GM04504 (cell line): Measurements from ENCODE around the gene C9orf50.
A peak's percentile ranks its signal among the peaks of the same experiment; 100 is the strongest.
"Not testable (repeated sequence)": the region's sequence is repeated elsewhere in the genome, so short reads cannot be mapped to it uniquely, and the experiment has no call there.

Experiments
- DNase-seq: peaks from one replicate; pipeline ENCODE4 v3.0.0-alpha.2; 2012; ENCODE audit warnings: low read depth

Gene C9orf50

DNA sequence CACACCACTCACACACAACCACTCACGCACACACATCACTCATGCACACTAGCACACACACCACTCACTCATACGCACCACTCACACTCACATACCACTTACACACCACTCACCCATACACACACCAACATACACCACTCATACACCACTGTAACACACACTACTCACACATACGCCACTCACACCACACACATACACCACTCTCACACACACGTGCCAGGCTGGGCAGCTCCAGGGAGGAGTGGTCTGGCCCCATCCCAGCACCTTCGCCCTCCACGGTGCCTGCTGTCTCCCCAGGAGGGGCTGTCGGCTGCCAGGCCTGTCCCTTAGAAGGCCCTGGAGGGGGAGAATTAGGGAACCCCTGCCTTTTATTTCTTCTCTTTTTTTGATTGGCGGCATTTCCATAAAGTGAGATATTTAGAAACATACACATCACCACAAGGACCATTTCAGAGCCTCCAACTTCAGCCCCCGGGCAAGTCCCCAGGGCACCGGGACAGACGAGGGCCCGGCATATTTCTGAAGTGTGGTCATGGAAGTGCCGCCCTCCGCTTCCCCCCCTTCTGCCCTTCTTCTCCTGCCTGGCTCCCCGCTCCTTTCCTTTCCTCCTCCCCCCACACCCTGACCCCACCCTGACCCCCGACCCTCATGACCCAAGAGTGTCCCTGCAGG lies 27.3 kb upstream of the C9orf50 start:
- no peak for DNase-seq

DNA sequence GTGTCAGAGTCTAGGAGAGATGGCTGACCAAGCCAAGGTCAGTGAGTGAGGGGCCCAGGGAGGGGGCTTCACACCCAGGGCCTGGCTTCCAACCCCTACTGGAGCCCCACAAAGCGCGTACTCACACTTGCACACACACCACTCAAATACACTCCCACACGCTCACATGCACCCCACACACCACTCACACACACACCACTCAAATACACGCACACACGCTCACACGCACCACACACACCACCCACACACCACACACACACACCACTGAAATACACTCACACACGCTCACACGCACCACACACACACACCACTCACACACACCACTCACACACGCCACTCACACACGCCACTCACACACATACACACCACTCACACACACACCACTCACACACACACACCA lies 26.7 kb upstream of the C9orf50 start:
- DNase-seq = no peak

DNA sequence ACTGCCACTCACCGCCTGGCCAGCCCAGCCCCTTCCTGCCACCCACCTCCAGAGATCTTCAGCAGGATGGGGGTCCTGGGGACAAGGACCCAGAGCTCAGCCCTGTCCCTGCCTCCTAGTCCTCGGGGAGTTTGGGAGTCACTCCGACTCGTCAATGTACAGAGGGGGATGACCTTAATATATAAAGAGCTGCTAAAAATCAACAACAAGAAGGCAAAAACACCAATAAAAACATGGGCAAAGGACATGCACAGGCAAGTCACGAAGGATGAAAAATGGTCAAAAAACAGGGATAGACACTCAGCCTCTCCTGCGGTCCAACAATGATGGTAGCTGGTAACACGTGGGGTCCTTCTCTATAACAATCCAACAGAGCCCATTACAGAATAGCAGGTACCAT lies 25.8 kb upstream of the C9orf50 start:
- DNase-seq = no peak

DNA sequence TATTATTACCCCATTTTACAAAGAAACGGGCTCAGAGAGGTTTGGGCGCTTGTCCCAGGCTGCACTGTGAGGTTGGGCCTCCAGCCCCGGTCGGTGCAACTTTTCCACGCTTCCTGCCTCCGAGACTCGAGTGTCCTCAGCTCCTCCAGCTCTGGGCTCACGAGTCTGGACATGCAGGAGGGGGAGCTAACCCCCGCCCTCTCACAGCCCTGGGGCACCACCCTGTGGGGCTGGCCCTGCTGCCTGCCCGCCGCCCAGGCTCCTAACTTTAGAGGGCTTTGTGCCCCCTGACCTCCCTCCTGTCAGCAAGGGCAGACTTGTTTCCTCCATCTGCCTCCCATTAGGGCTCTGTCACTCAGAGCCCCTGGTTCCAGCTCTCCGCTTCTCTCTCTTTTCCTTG lies 25.4 kb upstream of the C9orf50 start:
- no peak for DNase-seq

DNA sequence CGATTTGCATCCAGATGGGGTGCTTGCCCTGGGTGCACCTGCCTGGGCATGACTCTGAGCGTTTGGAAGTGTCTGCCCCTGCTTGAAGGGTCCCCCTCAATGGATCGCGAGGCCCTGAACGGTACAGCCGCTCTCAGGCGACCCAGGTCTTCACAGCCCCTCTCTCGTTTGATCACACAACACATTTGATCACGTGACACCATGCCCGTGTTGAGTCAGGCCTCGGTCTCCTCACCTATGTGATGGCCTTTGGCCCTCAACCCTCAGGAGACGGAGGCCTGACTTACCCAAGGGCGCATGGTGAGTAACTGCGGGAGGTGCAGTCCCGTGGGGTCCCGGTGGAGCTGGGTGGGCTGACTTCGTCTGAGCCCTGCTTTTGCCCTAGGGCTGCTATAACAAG lies 24.0 kb upstream of the C9orf50 start:
- DNase-seq = no peak

DNA sequence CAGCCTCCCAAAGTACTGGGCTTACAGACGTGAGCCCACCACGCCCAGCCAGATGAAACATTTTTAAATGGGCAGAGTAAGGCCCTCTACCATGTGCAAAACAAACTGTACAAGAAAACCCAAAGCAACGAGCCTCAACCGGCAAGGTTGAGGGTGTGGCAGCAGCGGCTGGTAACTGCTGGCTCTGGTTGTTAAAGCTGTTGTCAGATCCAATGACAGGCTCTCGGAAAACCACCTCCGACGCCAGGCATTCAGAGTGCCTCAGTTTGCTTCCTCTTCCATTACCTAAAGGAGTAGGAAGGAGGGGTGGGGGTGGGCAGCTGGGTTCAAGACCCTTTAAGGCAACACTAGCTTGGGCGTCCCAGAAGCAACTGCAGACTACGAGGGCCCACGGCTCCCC lies 23.5 kb upstream of the C9orf50 start:
- no peak for DNase-seq

DNA sequence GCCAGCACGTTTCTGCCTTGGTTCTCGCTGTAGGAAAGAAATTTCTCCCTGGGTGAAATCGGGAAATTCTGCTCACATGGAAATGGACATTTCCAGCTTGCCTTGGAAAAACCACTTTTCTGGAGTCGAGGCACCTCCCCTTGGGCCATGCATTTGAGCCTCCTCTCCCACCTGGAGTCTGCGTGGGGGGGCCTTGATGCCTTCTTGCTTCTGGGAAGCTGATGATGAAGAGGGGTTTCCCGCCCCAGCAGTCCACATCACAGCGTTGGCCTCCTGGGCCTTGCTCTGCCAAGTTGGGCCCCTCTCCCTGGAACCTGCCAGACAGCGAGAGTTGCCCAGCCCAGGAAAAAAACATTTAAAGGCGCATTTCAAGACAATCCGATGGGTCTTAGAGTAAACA lies 22.8 kb upstream of the C9orf50 start:
- no peak for DNase-seq

DNA sequence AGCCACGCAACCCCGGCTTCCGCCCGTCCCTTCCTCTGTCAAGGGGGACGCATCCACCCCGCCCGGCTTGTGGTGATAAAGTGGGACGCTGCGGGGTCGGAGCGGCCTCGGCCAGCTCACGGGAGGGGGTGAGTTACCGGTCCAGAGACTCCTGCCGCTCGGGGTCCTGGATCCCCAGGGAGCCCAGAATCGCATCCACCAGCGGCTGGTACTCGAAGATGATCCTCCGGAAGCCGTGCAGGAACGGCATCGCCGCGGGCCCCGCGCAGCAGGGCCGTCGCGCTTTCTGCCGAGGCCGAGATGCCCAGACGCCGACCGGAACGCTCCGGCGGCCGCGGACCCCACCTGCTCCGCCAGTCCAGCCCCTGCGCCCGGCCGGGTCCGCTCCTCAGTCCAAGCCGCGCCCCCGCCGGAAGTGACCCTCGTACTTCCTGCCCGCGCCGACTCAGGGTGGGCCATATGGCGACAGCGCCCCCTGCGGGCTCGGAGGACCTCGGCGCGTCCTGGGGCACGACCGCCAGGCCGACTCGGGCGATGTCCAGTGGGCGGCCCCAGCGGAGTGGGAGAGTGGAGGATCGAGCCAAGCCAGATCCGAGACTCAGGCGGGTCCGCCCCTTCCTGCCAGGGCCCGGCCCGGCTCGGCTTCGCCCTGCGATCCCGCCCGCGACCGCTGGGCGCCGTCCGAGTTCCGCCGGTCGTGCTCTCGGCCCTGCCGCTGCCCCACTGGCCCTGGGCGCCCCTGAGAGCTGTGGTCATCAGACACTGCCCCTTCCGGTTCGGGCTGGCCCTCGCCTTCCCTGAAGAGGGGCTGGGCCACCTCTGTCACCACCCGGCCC lies 21.1 kb upstream of the C9orf50 start, which contains the start of gene ASB6:
TSS of gene ASB6 (minus strand) at position 402 of the 836 bp plus-strand sequence. CDS start at position 250, 152 bp downstream.
- DNase-seq = peak; percentile 95

DNA sequence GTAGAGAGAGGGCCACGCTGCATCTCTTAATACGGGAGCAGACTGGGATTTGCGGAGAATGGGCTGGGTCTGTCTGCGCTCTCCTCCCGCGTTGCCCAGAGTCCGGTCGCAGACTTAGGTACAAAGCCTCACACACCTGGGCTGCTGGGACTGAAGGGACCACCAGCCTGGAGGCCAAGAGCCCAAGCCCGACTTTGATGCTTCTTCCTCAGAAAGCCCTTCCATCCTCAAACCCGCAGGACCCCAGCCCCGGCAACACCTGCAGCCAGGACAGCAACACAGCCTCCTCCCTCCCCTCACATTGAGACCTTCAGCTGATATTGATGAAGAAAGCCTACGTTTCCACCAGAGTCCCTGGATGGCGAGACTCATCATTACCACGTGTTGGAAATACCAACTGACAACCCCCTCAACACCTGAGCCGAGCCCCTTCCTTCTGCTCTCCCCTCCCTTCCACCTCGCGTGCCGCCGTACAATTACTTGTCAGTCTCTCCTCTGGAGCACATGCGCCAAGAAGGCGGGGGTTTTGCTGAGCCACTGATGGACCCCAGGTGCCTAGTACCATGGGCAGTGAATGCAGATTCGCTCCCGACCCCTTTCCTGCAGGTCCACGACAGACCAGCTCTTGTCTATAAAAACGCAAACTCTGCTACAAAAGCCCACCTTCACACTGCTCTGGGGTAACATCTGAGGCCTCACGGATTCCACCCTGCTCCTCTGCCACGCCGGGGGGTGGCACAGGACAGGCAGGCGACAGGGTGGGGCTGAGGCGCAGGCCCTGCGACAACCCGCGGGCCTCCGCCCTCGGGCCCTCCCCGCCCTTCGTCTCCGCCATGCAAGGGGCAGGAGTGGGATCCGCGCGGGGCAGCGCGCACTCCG lies 20.2 kb upstream of the C9orf50 start:
- DNase-seq = no peak

DNA sequence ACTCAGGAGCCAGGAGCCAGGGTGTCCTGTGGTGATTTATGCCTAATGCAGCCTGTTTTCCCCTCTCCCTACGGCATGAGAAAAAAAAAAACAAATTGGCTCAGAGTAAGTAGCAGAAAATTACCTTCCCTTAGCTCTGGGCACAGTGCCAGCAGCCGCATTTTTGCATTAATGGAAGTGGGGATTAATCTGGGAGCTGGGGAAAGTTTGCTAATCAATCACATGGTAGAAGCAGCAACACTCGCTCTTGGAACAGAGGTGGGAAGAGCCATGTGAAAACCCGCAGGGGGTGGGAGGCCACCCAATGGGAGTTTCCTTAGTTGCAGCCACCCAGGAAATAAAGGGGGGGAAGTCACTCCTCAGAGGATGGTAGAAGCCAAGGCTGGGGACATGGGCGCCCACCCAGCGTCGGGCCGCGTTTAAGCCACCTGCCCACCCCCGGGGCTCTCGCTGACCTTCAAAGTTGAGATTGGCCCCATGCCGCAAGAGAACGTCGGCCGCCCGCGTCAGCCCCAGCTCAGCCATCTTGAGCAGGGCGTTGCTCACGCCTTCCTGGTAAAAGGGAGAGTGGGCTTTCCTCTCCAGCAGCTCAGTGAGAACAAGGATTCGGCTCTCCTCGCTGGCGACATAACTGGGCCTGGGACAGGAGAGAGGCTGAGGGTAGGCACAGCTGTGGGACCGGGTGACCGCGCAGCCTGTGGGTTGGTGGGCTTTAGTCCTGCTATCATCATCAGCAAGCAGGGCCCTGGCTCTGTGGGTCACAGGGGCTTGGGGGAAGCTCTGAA lies 19.4 kb upstream of the C9orf50 start:
- no peak for DNase-seq

DNA sequence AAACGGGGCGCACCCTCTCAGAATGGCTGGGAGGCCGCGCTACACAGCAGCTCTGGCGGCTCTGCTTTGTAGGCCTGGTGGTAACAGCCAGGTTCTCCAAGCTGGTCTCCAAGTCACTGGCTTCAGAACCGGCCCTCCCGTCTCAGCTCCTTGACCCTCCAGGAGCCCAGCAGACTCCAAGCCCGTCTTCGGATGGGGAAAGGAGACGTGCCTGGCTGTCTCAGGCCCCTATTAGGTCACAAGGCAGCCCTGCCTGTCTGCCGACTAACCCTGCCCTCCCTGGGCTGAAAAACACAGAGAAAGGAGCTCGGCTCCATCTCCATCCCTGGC lies 18.8 kb upstream of the C9orf50 start:
- no peak for DNase-seq

DNA sequence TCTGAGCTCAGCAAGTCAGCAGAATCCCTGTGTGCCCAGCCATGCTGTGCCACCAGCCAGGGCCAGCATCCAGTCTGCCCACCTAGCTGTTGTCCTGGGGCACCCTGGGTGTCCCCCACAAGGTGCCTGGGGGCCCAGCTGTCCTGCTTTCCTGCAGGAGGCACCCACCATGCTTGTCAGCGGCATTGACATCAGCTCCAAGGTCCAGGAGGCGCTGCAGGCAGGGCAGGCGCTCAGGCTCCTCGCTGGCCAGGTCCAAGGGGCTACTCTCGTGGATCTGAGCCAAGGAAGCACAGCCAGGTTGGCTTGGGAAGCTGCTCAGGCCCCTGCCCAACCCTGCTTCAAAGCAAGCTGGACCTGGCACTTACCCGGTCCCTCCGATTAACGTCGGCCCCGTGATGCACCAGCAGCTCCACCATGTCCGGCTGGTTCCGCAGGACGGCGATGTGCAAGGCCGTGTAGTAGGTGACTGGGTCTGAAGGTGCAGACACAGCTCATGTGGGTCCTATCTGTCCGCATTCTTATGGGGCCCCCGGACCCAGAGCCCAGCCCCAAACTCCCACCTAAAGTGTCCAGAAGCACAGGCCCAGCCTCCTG lies 18.2 kb upstream of the C9orf50 start:
- no peak for DNase-seq

DNA sequence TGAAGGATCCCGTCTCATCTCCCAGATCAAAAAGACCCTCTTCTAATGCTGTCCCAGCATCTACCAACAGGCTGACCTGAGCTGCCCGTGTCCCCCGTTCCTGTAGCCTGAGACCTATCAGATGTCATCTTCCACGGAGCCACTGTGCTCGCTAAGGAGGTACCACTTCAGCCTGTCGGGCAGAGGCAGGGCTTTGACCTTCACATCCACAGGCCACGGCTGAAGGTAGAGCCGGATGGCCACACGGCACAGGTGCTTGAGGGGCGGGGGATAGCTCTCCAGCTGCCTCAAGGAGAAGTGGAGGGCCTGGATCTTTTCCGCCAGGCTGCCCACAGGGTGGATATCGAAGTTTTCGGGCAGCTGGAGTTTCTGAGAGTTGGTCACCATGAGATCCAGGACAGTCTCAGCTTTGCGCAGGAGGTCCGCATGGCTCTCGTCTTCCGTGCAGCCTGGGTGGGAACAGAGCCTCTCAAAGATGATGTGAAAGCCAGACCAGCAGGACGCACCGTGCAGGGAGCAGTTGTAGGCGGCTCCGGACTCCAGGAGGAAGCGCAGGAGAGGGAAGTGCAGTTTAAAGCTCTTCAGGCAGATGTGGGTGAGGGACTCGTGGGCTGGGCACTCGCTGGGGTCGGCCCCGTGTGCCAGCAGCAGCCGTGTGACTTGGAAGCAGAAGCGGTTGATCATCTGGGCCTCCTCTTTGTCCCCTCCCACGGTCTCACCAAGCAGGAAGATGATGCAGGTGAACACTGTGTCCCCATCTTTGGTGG lies 17.0 kb upstream of the C9orf50 start:
- DNase-seq = no peak

DNA sequence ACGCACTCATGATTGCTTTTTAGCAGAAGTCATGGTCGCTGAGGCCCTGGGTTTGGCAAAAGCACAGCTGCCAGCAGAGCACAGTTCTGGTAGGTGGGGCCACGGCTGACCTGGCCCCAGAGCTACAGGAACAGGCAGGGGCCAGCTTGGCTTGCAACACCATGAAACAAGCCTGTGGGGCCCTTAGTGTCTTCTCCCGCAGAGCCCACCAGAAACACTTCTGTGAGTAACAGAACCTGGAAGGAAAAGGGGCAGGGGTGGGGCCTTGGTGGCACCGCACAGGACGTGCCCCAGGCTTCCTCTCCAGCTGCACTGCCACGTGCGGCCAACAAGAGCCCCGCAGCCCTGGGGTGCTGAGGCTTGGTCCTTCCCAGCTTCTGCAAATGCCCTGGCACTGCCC lies 16.2 kb upstream of the C9orf50 start:
- DNase-seq = no peak

DNA sequence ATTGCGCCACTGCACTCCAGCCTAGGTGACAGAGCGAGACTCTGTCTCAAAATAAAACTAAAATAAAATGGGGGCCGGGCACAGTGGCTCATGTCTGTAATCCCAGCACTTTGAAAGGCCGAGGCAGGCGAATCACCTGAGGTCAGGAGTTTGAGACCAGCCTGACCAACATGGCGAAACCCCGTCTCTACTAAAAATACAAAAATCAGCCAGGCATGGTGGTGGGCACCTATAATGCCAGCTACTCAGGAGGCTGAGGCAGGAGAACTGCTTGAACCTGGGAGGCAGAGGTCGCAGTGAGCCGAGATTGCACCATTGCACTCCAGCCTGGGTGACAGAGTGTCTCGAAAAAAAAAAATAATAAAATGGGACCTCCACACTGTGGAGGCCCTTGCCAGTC lies 15.4 kb upstream of the C9orf50 start:
- DNase-seq = not testable (repeated sequence)

DNA sequence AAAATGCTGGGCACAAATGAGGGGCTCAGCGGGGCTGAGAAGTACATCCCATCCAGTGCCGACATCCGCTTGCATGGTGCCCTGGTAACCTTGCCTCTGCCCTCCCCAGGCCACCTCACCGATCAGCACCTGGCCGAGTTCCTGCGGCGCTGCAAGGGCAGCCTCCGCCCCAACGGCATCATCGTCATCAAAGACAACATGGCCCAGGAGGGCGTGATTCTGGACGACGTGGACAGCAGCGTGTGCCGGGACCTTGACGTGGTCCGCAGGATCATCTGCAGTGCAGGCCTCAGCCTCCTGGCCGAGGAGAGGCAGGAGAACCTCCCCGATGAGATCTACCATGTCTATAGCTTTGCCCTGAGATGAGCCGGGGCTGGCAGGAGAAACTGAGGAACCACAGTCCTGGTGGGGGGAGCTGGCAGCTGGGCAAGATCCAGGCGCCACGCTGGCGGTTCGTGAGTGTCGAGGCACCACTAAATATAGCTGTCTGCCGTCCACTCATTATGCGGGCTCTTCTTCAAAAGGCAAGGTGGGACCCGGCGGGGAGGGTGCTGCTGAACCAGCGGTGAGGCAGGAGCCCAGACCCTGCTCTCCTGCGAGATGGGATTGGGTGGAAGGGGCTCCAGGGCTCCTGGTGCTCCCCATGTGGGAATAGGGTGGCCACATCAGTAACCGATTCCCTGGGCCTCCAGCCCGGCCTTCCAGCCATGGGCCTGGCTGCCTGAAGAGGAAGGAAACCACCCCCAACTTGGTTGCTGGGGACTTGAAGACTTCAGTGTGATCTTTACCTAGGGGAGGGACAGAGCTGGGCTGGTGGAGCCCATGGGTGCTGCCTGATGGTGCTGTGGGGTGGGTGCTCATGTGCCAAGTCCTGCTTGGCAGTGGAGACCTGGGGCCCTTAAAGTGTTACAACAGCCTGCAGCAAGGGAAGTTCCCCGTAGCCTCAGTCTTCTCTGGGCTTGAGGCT lies 14.5 kb upstream of the C9orf50 start:
- DNase-seq = no peak

DNA sequence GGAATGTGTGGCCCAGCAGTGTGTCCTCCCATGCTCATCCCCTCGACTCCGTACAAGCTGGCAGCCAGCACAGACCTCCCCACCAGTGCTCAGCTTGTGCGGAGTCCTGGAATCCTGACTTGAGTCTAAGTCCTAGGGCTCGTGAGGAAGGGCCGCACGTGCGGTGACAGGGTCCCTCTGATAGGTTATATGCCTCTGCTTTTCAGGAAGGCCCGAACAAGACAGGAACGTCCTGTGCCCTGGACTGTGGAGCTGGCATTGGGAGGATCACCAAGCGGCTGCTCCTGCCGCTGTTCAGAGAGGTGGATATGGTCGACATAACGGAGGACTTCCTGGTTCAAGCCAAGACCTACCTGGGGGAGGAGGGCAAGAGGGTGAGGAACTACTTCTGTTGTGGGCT lies 12.9 kb upstream of the C9orf50 start:
- DNase-seq = no peak

DNA sequence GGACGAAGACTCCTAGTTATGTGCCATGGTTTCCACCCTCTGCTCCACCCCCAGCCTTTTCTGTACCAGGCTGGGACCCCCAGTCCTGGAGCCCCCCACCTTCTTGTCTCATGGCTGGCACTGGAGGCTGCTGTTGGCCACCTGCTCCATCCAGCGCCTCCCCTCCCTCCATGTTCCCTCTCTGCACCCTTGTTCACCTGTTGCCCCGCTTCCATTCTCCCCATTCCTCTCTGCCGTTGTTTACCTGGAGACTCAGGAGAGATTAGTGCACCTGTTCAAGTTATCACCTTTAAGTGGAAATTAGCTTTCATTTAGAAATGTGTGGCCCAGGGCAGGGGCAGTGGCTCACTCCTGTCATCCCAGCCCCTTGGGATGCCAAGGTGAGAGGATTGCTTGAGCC lies 12.3 kb upstream of the C9orf50 start:
- DNase-seq = no peak

DNA sequence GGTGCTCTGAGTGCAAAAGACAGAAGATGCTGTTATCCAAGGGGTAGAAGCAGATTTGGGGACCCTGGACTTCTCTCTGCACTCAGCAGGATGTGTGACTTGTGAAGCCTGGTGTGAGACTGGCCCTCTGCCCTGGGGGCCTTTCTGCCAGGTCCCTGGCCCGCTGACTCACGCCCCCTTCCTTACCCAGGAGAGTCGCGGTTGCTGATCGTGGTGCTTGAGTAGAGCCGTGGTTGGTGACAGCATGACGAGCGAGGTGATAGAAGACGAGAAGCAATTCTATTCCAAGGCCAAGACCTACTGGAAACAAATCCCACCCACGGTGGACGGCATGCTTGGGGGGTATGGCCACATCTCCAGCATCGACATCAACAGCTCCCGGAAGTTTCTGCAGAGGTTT lies 11.6 kb upstream of the C9orf50 start:
- DNase-seq = no peak
